ENCODE results near the gene NKAPD1.

The NKAPD1 gene

GRCh38 chr11:112118176-112118575, 44.1 kb downstream of the NKAPD1 start:
- H3K4me2 ChIP-seq (ENCODE audit: low read depth, low read length, poor library complexity, severe bottlenecking): no peak overlapping the region

GRCh38 chr11:112121981-112122615, 48.0 kb downstream of the NKAPD1 start:
- H3K4me1 ChIP-seq (ENCODE audit: insufficient read depth, low read length, poor library complexity, severe bottlenecking): no peaks in the 10 kb centered on the region
- H3F3A ChIP-seq (ENCODE audit: low read depth): no peaks in the 10 kb centered on the region
- no peaks in the 10 kb centered on the region for H3K9me3 ChIP-seq (ENCODE audit: insufficient read depth, low read depth, low read length)
- no peak overlapping the region for H3K4me2 ChIP-seq (ENCODE audit: low read depth, low read length, poor library complexity, severe bottlenecking)
- H2AFZ ChIP-seq (ENCODE audit: low read length): no peak overlapping the region
- H3K9me2 ChIP-seq (replicated peaks; ENCODE audit: low read depth, low read length): no peaks in the 10 kb centered on the region
- no peaks in the 10 kb centered on the region for H3K36me3 ChIP-seq (ENCODE audit: insufficient read depth, low read length)
- H4K20me1 ChIP-seq (ENCODE audit: insufficient read depth, low read length, poor library complexity, severe bottlenecking): no peaks in the 10 kb centered on the region
- no peak overlapping the region for H3K9ac ChIP-seq (ENCODE audit: low read depth, low read length, poor library complexity, severe bottlenecking)
- H3K79me2 ChIP-seq (ENCODE audit: insufficient read depth, low read length): no peaks in the 10 kb centered on the region
- no peak for TF ChIP-seq EZH2phosphoT487 (IDR thresholded peaks at IDR 0.05; ENCODE audit: borderline replicate concordance)
- TF ChIP-seq CTCF (conservative IDR thresholded peaks at IDR 0.05; ENCODE audit: low read length): no peak
- no peak overlapping the region for H3K4me3 ChIP-seq (ENCODE audit: low read length, poor library complexity, severe bottlenecking)
- no peaks in the 10 kb centered on the region for H3K27me3 ChIP-seq (ENCODE audit: insufficient read depth, low read length, poor library complexity, severe bottlenecking)

More at GRCh38 chr11:112118176-112118575, 44.1 kb downstream of the NKAPD1 start:
- TF ChIP-seq EZH2phosphoT487 (IDR thresholded peaks at IDR 0.05; ENCODE audit: borderline replicate concordance) (no peak), CTCF (conservative IDR thresholded peaks at IDR 0.05; ENCODE audit: low read length) (no peak)
- Histone ChIP-seq H4K20me1 (ENCODE audit: insufficient read depth, low read length, poor library complexity, severe bottlenecking) (no peaks in the 10 kb centered on the region), H3K9me2 (replicated peaks; ENCODE audit: low read depth, low read length) (no peaks in the 10 kb centered on the region), H3K36me3 (ENCODE audit: insufficient read depth, low read length) (no peaks in the 10 kb centered on the region), H3K9ac (ENCODE audit: low read depth, low read length, poor library complexity, severe bottlenecking) (no peak overlapping the region), H3F3A (ENCODE audit: low read depth) (no peaks in the 10 kb centered on the region), H3K9me3 (ENCODE audit: insufficient read depth, low read depth, low read length) (no peaks in the 10 kb centered on the region), H3K4me1 (ENCODE audit: insufficient read depth, low read length, poor library complexity, severe bottlenecking) (no peaks in the 10 kb centered on the region), H3K27me3 (ENCODE audit: insufficient read depth, low read length, poor library complexity, severe bottlenecking) (no peaks in the 10 kb centered on the region), H3K4me3 (ENCODE audit: low read length, poor library complexity, severe bottlenecking) (no peak overlapping the region), H3K79me2 (ENCODE audit: insufficient read depth, low read length) (no peaks in the 10 kb centered on the region), H2AFZ (ENCODE audit: low read length) (no peak overlapping the region)

GRCh38 chr11:112123129-112123528, 49.0 kb downstream of the NKAPD1 start:
- Histone ChIP-seq H3K4me2 (ENCODE audit: low read depth, low read length, poor library complexity, severe bottlenecking) (no peak overlapping the region), H3K4me3 (ENCODE audit: low read length, poor library complexity, severe bottlenecking) (no peak overlapping the region), H3K9me2 (replicated peaks; ENCODE audit: low read depth, low read length) (no peaks in the 10 kb centered on the region), H3K9me3 (ENCODE audit: insufficient read depth, low read depth, low read length) (no peaks in the 10 kb centered on the region), H3K9ac (ENCODE audit: low read depth, low read length, poor library complexity, severe bottlenecking) (no peak overlapping the region), H2AFZ (ENCODE audit: low read length) (no peak overlapping the region), H4K20me1 (ENCODE audit: insufficient read depth, low read length, poor library complexity, severe bottlenecking) (no peaks in the 10 kb centered on the region), H3F3A (ENCODE audit: low read depth) (no peaks in the 10 kb centered on the region), H3K27me3 (ENCODE audit: insufficient read depth, low read length, poor library complexity, severe bottlenecking) (no peaks in the 10 kb centered on the region), H3K36me3 (ENCODE audit: insufficient read depth, low read length) (no peaks in the 10 kb centered on the region), H3K79me2 (ENCODE audit: insufficient read depth, low read length) (no peaks in the 10 kb centered on the region), H3K4me1 (ENCODE audit: insufficient read depth, low read length, poor library complexity, severe bottlenecking) (no peaks in the 10 kb centered on the region)
- TF ChIP-seq CTCF (conservative IDR thresholded peaks at IDR 0.05; ENCODE audit: low read length) (no peak), EZH2phosphoT487 (IDR thresholded peaks at IDR 0.05; ENCODE audit: borderline replicate concordance) (no peak)
